Liver (tissue), 9 donors: ENCODE measurements around the gene MSI2. TPM values are rescaled to one million over a fixed set of nuclear protein-coding genes. Genes with fewer than 3 reads are reported as not detected.

ENCODE experiments used
- DNase-seq: peaks from one replicate; pipeline ENCODE4 v3.0.0-alpha.2; 2017; ENCODE audit warnings: low spot score
- H3K27ac ChIP-seq, 2 donors: one replicate each; pipeline ENCODE4 v1.7.0; 2013; ENCODE audit warnings: inconsistent platforms in 2 of 2, low read length in 2 of 2, control low read depth in 1 of 2, low read depth in 1 of 2, mild to moderate bottlenecking in 1 of 2
- H3K27me3 ChIP-seq, 4 donors: one replicate each; pipeline versions ENCODE4 v1.6.1 to v1.7.0; 2013; ENCODE audit warnings: low read length in 3 of 4, inconsistent platforms in 1 of 4, mild to moderate bottlenecking in 1 of 4, moderate library complexity in 1 of 4; ENCODE audit not compliant: control insufficient read depth in 4 of 4, insufficient read depth in 4 of 4
- H3K36me3 ChIP-seq, 4 donors: one replicate each; pipeline versions ENCODE4 v1.6.1 to v1.7.0; 2013; ENCODE audit warnings: low read length in 3 of 4, mild to moderate bottlenecking in 3 of 4, low read depth in 1 of 4, moderate library complexity in 1 of 4; ENCODE audit not compliant: control insufficient read depth in 4 of 4, insufficient read depth in 3 of 4
- H3K4me1 ChIP-seq, 4 donors: one replicate each; pipeline versions ENCODE4 v1.6.1 to v1.7.0; 2013; ENCODE audit warnings: low read length in 3 of 4, mild to moderate bottlenecking in 3 of 4, moderate library complexity in 1 of 4; ENCODE audit not compliant: control insufficient read depth in 4 of 4, insufficient read depth in 4 of 4
- H3K4me3 ChIP-seq, 3 donors: one replicate each; pipeline versions ENCODE4 v1.6.1 to v1.7.0; 2013; ENCODE audit warnings: low read length in 3 of 3, control low read depth in 1 of 3, low read depth in 1 of 3, mild to moderate bottlenecking in 1 of 3
- H3K9ac ChIP-seq, 2 donors: one replicate each; pipeline ENCODE4 v1.7.0; 2013; ENCODE audit warnings: low read length in 2 of 2, mild to moderate bottlenecking in 2 of 2, moderate library complexity in 2 of 2, control low read depth in 1 of 2, low read depth in 1 of 2
- H3K9me3 ChIP-seq, 4 donors: one replicate each; pipeline versions ENCODE4 v1.6.1 to v1.7.0; 2013; ENCODE audit warnings: low read length in 3 of 4; ENCODE audit not compliant: control insufficient read depth in 4 of 4
- ATF3 ChIP-seq: IDR thresholded peaks from 2 replicates; pipeline ENCODE4 v1.6.1; 2016; ENCODE audit warnings: antibody characterized with exemption
- CTCF ChIP-seq: fragments of 150-350 bp; IDR thresholded peaks from 2 replicates; pipeline ENCODE4 v1.5.1; 2017; ENCODE audit warnings: improper control_type of control experiment, low read depth, low read length; ENCODE audit not compliant: missing input control
- EGR1 ChIP-seq, 2 donors: IDR thresholded peaks; 2 replicates each; pipeline ENCODE4 v1.6.1; 2016 to 2018; ENCODE audit warnings: antibody characterized with exemption in 2 of 2, low read depth in 2 of 2
- FOXA1 ChIP-seq: IDR thresholded peaks from 2 replicates; pipeline ENCODE4 v1.6.1; 2016; ENCODE audit warnings: antibody characterized with exemption
- FOXA2 ChIP-seq: IDR thresholded peaks from 2 replicates; pipeline ENCODE4 v1.6.1; 2016; ENCODE audit warnings: antibody characterized with exemption
- GABPA ChIP-seq, 2 donors: IDR thresholded peaks in 1 of 2; conservative IDR thresholded peaks in 1 of 2; 2 replicates each; pipeline ENCODE4 v1.6.1; 2016; ENCODE audit warnings: antibody characterized with exemption in 2 of 2, mild to moderate bottlenecking in 1 of 2, moderate library complexity in 1 of 2
- HNF4A ChIP-seq, 2 donors: conservative IDR thresholded peaks; 2 replicates each; pipeline ENCODE4 v1.6.1; 2016; ENCODE audit warnings: antibody characterized with exemption in 2 of 2, mild to moderate bottlenecking in 2 of 2
- HNF4G ChIP-seq: IDR thresholded peaks from 2 replicates; pipeline ENCODE4 v1.6.1; 2016; ENCODE audit warnings: antibody characterized with exemption
- JUND ChIP-seq, 2 donors: IDR thresholded peaks; 2 replicates each; pipeline ENCODE4 v1.6.1; 2016; ENCODE audit warnings: antibody characterized with exemption in 2 of 2
- MAX ChIP-seq: IDR thresholded peaks from 2 replicates; pipeline ENCODE4 v1.6.1; 2016; ENCODE audit warnings: antibody characterized with exemption
- NR2F2 ChIP-seq: IDR thresholded peaks from 2 replicates; pipeline ENCODE4 v1.6.1; 2016; ENCODE audit warnings: antibody characterized with exemption
- RAD21 ChIP-seq, 2 donors: IDR thresholded peaks; 2 replicates each; pipeline ENCODE4 v1.6.1; 2016; ENCODE audit warnings: antibody characterized with exemption in 2 of 2, mild to moderate bottlenecking in 2 of 2
- RXRA ChIP-seq, 2 donors: IDR thresholded peaks; 2 replicates each; pipeline ENCODE4 v1.6.1; 2017 to 2018; ENCODE audit warnings: antibody characterized with exemption in 2 of 2, mild to moderate bottlenecking in 1 of 2
- SP1 ChIP-seq: IDR thresholded peaks from 2 replicates; pipeline ENCODE4 v1.6.1; 2018; ENCODE audit warnings: antibody characterized with exemption, mild to moderate bottlenecking
- TAF1 ChIP-seq: conservative IDR thresholded peaks from 2 replicates; pipeline ENCODE4 v1.6.1; 2016; ENCODE audit warnings: antibody characterized with exemption, mild to moderate bottlenecking
- YY1 ChIP-seq: IDR thresholded peaks from 2 replicates; pipeline ENCODE4 v1.6.1; 2016; ENCODE audit warnings: antibody characterized with exemption, mild to moderate bottlenecking
- ZBTB33 ChIP-seq: IDR thresholded peaks from 2 replicates; pipeline ENCODE4 v1.6.1; 2016; ENCODE audit warnings: antibody characterized with exemption
- WGBS: extraction: QIAGEN DNeasy Blood & Tissue Kit; methylation state at CpG from one replicate; pipeline ENCODE4 v1.1.7; 2013; 5-methylcytosine and 5-hydroxymethylcytosine counted together
- polyA plus RNA-seq, 2 donors: library from polyadenylated mRNA; stranded (reverse) in 1 of 2; unstranded in 1 of 2; fragments of 200-250 nt in 1 of 2; fragments of >200 nt in 1 of 2; fragmentation: Nextera tagmentation in 1 of 2; extraction: Ambion mirVana in 1 of 2; gene quantifications; one replicate each; pipeline versions ENCODE4 v1.2.1 to v1.2.3, GENCODE V29; 2013 to 2015
- total RNA-seq, 2 donors: library from RNA; depleted of rRNA; stranded (reverse); fragments of >200 nt; gene quantifications; one replicate each; pipeline ENCODE4 v1.2.3, GENCODE V29; 2014
- TF ChIP-seq, protein P1 (sequence below): IDR thresholded peaks from 2 replicates; pipeline ENCODE4 v1.6.1; 2016; ENCODE audit warnings: antibody characterized with exemption, mild to moderate bottlenecking
- donor health status: healthy.
- donor health status: healthy.
- donor health status: healthy.
- donor health status: healthy.
- donor health status: healthy.

The MSI2 gene
- total and polyA plus RNA-seq, 4 donors: 5.7 to 15.6 (median 9.2) TPM

DNA sequence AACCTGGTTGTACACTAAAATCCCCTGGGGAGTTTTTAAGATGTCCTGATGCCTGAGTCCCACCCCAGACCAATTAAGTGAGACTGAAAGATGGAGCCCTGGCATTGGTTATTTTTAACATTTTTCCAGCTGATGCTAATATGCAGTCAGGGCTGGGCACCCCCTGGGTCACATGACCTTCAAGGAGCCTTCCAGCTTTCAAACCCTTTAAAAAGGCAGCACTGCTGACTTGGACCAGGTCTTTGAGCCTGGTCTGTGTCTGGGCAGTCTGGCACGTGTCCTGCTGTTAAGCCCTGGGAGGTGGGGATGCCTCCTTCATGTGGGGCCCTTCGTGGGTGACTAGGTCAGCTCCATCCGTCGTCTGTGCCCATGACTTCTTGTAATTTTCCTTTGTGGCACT lies 286.2 kb downstream of the MSI2 start:
- no peaks in the 10 kb centered on the region for H3K27me3 ChIP-seq
- DNase-seq: no peak
- H3K9me3 ChIP-seq: no peaks in the 10 kb centered on the region
- no peaks in the 10 kb centered on the region for H3K4me1 ChIP-seq
- TF ChIP-seq NR2F2 (no peak), SP1 (no peak), ZBTB33 (no peak), MAX (no peak), YY1 (no peak), FOXA2 (no peak), HNF4G (no peak), RXRA (IDR thresholded peaks at IDR 0.05) (no peak), JUND (IDR thresholded peaks at IDR 0.05) (no peak), RAD21 (IDR thresholded peaks at IDR 0.05) (no peak), FOXA1 (no peak), ATF3 (no peak), HNF4A (conservative IDR thresholded peaks at IDR 0.05) (no peak), TAF1 (no peak), EGR1 (IDR thresholded peaks at IDR 0.05; ENCODE audit: low read depth in 2 of 2) (no peak), GABPA (IDR thresholded peaks at IDR 0.05 in 1 of 2, conservative IDR thresholded peaks at IDR 0.05 in 1 of 2) (no peak), CTCF (no peak)
- TF ChIP-seq, protein P1, sequence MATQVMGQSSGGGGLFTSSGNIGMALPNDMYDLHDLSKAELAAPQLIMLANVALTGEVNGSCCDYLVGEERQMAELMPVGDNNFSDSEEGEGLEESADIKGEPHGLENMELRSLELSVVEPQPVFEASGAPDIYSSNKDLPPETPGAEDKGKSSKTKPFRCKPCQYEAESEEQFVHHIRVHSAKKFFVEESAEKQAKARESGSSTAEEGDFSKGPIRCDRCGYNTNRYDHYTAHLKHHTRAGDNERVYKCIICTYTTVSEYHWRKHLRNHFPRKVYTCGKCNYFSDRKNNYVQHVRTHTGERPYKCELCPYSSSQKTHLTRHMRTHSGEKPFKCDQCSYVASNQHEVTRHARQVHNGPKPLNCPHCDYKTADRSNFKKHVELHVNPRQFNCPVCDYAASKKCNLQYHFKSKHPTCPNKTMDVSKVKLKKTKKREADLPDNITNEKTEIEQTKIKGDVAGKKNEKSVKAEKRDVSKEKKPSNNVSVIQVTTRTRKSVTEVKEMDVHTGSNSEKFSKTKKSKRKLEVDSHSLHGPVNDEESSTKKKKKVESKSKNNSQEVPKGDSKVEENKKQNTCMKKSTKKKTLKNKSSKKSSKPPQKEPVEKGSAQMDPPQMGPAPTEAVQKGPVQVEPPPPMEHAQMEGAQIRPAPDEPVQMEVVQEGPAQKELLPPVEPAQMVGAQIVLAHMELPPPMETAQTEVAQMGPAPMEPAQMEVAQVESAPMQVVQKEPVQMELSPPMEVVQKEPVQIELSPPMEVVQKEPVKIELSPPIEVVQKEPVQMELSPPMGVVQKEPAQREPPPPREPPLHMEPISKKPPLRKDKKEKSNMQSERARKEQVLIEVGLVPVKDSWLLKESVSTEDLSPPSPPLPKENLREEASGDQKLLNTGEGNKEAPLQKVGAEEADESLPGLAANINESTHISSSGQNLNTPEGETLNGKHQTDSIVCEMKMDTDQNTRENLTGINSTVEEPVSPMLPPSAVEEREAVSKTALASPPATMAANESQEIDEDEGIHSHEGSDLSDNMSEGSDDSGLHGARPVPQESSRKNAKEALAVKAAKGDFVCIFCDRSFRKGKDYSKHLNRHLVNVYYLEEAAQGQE: no peak
- no peak overlapping the region for H3K4me3 ChIP-seq
- no peak overlapping the region for H3K9ac ChIP-seq
- 82% methylated on average over 4 of the region's 4 CpGs for WGBS
- no peak overlapping the region for H3K27ac ChIP-seq
- H3K36me3 ChIP-seq: no peaks in the 10 kb centered on the region

DNA sequence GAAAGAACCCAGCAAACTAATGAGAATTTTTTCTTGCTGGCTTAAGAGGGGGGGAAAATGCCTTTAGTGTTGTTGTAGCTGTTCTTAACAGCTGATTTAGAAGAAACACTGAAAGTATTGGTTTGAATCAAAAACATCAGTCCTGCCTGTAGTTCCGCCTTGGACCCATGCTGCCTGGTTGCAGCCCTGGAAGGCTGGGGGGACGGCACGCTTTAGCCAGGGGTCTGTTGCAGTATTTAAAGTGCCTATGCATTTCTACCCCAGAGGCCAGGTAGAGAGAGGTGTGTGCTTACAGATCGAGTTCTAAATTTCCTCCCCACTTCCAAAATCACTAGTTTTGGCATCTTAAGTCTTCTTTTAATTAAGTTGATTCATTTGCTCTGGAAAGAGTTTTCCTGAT lies 286.9 kb downstream of the MSI2 start:
- no peaks in the 10 kb centered on the region for H3K27me3 ChIP-seq
- H3K36me3 ChIP-seq: no peaks in the 10 kb centered on the region
- H3K9ac ChIP-seq: no peak overlapping the region
- no peak overlapping the region for H3K27ac ChIP-seq
- H3K9me3 ChIP-seq: no peaks in the 10 kb centered on the region
- no peaks in the 10 kb centered on the region for H3K4me1 ChIP-seq
- DNase-seq: no peak
- no peak overlapping the region for H3K4me3 ChIP-seq
- WGBS: 97% methylated on average over 4 of the region's 4 CpGs
- TF ChIP-seq NR2F2: no peak
- no peak for TF ChIP-seq ZBTB33
- TF ChIP-seq TAF1: no peak
- TF ChIP-seq ATF3: no peak
- TF ChIP-seq EGR1 (IDR thresholded peaks at IDR 0.05; ENCODE audit: low read depth in 2 of 2): no peak
- no peak for TF ChIP-seq GABPA (IDR thresholded peaks at IDR 0.05 in 1 of 2, conservative IDR thresholded peaks at IDR 0.05 in 1 of 2)
- no peak for TF ChIP-seq SP1
- no peak for TF ChIP-seq CTCF
